Measurements from ENCODE around the gene CLRN2.

CLRN2 gene

DNA sequence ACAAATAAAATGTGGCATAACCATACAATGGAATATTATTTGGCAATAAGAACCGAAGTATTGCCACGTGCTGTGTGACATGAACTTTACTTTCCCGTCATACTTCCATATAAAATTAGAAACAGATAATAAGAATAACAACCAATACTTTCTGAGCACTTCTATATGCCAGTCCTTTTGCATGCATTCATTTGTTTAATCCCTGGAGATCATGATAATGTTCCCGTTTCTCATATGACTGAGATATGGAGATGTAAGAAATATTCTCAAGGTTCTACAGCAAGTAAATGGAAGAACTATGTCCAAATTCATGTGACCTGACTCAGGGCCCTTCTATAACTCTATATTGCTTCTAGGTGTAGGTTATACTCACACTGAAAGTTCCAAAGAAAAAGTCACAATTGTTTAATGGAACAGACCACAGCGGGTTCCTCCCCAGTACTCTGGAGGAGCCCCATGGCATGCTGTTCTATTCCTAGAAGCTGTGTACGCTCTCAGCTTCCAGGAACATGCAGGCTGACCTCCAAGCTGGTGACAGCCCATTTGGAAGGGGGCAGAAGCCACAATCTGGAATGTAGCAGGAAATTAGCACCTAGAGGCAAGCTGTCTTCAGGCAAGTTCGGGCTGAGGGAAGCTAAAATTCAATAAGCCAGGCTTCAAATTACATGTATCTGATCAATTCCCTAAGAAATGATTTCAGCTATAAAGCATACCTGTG, 34.6 kb upstream of the CLRN2 start:
- TF ChIP-seq, protein P1, sequence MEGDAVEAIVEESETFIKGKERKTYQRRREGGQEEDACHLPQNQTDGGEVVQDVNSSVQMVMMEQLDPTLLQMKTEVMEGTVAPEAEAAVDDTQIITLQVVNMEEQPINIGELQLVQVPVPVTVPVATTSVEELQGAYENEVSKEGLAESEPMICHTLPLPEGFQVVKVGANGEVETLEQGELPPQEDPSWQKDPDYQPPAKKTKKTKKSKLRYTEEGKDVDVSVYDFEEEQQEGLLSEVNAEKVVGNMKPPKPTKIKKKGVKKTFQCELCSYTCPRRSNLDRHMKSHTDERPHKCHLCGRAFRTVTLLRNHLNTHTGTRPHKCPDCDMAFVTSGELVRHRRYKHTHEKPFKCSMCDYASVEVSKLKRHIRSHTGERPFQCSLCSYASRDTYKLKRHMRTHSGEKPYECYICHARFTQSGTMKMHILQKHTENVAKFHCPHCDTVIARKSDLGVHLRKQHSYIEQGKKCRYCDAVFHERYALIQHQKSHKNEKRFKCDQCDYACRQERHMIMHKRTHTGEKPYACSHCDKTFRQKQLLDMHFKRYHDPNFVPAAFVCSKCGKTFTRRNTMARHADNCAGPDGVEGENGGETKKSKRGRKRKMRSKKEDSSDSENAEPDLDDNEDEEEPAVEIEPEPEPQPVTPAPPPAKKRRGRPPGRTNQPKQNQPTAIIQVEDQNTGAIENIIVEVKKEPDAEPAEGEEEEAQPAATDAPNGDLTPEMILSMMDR (IDR thresholded peaks at IDR 0.05; ENCODE audit: low read depth, low read length, missing control alignments): no peak
- DNase-seq (ENCODE audit: low read depth): no peak
- no peak overlapping the region for H3K4me3 ChIP-seq (ENCODE audit: low read depth, low read length)

DNA sequence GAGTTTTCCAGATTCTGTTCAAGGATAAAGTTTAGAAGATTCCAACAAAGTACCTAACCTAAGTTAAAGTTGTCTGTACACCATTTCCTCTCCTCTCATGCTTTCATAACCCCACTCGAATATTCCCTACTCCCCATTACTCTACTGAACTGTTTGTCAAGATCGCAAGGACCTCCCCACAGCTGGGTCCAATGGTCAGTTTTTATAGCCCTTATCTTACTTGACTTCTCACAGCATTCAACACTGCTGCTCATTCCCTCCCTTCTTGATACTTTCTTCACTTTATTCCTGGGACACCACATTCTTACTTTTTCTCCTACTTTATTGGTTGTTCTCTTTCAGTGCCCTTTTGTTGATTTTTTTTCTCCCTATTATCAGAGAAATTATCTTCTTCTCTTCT, 34.0 kb upstream of the CLRN2 start:
- DNase-seq (ENCODE audit: low read depth): no peak
- H3K4me3 ChIP-seq (ENCODE audit: low read depth, low read length): no peak overlapping the region
- TF ChIP-seq, protein P1 (IDR thresholded peaks at IDR 0.05; ENCODE audit: low read depth, low read length, missing control alignments): no peak

DNA sequence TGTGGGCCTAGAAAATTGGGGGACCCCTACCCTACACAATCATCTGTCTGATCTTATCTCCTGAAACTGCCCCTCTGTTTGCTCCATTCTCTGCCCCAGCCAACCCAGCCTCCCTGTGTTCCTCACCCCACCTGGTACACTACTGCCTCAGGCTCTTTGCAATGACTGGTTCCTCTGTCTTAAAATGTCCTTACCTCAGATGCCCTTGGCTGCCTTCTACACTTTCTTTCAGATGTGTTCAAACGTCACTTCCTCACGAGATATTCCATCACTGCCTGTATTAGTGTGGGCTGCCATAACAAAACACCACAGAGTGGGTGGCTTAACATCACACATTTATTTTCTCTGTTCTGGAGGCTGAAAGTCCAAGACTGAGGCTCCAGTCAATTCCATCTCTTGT, 32.2 kb upstream of the CLRN2 start:
- no peak for DNase-seq (ENCODE audit: low read depth)
- TF ChIP-seq, protein P1 (IDR thresholded peaks at IDR 0.05; ENCODE audit: low read depth, low read length, missing control alignments): no peak
- H3K4me3 ChIP-seq (ENCODE audit: low read depth, low read length): no peak overlapping the region

DNA sequence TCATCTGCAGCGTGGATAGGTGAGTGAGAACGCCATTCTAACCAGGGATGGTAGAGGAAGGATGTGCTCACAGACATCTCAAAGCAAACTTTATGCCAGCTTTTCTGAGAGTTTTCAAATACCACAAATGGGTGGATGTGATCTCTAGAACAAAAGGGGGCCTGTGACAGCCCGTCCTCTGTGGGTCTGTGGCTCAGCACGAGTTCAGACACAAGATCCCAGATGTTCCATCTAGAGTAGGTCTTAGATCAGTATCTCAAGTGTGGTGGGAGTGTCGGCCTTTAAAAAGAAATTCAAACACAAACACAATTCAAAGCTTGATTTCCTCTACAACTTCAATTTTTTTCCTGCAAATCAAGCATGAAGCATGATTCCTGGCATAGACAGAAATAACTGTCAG, 25.8 kb upstream of the CLRN2 start:
- TF ChIP-seq, protein P1 (IDR thresholded peaks at IDR 0.05; ENCODE audit: low read depth, low read length, missing control alignments): no peak
- no peak for DNase-seq (ENCODE audit: low read depth)
- H3K4me3 ChIP-seq (ENCODE audit: low read depth, low read length): no peak overlapping the region

DNA sequence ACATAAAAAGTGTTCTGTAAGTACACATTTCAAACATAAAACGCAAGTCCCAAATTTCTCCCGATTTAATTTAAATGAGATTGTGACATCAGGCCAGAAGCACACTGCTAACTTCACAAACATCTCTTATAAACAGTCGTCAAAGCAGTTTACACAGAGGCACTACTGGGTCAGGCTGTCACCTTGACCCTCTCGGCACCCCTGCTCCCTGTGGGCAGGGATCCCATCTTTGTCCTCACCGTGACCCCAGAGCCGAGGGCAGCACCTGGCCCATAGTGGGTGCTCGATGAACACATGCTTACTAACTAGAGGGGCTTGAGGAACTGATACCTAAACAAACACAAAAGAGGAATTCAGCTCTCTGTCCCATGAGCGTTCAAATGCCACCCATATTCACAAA, 25.2 kb upstream of the CLRN2 start:
- H3K4me3 ChIP-seq (ENCODE audit: low read depth, low read length): no peak overlapping the region
- no peak for DNase-seq (ENCODE audit: low read depth)
- TF ChIP-seq, protein P1 (IDR thresholded peaks at IDR 0.05; ENCODE audit: low read depth, low read length, missing control alignments): no peak

DNA sequence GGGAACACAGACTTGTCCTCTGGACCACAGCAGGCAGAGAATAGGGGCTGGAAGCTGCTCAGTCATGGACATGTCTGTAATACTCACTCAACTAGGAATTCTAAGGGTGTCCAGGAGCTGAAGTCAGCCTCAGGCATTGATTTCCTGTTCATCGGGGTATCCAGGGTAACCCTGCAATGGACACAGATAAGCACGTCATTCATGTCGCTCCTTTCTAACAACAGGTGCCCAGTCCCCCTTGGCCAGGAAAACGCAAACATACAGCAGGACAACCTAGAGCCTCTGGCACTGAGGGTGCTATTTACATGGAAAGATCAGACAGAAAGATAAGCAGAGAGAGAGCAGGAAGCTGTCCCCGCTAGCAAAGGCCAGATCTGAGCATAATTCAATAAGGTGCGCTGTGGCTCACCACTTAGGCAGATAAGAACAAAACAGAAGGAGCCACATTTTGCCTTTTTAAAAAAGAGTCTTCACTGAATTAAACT, 24.3 kb upstream of the CLRN2 start:
- H3K4me3 ChIP-seq (ENCODE audit: low read depth, low read length): no peak overlapping the region
- TF ChIP-seq, protein P1 (IDR thresholded peaks at IDR 0.05; ENCODE audit: low read depth, low read length, missing control alignments): no peak
- DNase-seq (ENCODE audit: low read depth): no peak

DNA sequence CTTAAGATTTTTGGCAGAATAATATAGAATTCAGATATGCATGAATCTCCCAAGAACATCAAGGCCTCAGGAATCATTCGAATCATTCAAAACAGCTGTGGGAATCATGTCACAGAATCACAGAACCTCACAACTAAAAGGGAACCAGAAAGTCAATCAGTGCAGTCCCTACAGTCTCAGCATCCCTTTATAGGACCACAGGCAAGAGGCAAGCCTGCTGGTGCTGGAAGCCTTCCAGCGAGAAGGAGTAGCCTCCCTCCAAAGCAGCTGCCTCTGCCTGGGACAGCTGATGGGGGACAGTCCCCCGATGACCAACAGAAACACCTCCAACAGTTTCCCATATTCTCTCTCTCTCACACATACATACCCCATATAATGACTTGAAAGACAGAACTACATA, 23.8 kb upstream of the CLRN2 start:
- TF ChIP-seq, protein P1 (IDR thresholded peaks at IDR 0.05; ENCODE audit: low read depth, low read length, missing control alignments): no peak
- no peak overlapping the region for H3K4me3 ChIP-seq (ENCODE audit: low read depth, low read length)
- no peak for DNase-seq (ENCODE audit: low read depth)
